ENCODE results near the gene SAA4.

DNA sequence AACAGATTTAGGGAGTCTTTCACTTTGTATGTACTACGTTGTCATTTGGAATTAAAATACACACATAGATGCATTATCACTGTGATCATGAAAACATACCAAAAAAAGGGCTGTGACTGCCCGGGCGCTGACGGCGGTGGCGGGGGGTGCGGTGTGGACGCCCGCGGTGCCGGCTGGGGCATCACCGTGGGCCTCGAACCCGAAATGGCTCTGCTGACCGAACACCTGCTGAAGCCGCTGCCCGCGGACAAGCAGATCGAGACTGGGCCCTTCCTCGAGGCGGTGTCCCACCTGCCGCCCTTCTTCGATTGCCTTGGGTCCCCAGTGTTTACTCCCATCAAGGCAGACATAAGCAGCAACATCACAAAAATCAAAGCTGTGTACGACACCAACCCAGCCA lies 47.8 kb downstream of the SAA4 start:
- TF ChIP-seq RAD21 (IDR thresholded peaks at IDR 0.05; ENCODE audit: low read depth) (no peak), CREB1 (IDR thresholded peaks at IDR 0.05; ENCODE audit: low read depth) (no peak), CEBPB (IDR thresholded peaks at IDR 0.05) (no peak), TAF1 (IDR thresholded peaks at IDR 0.05; ENCODE audit: low read depth) (no peak), FOXM1 (IDR thresholded peaks at IDR 0.05; ENCODE audit: borderline replicate concordance, low read depth) (no peak), EP300 (IDR thresholded peaks at IDR 0.05; ENCODE audit: borderline replicate concordance) (no peak), TEAD4 (IDR thresholded peaks at IDR 0.05) (no peak)
- TF ChIP-seq, protein P1, sequence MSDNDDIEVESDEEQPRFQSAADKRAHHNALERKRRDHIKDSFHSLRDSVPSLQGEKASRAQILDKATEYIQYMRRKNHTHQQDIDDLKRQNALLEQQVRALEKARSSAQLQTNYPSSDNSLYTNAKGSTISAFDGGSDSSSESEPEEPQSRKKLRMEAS (IDR thresholded peaks at IDR 0.05): no peak
- TF ChIP-seq, protein P2, sequence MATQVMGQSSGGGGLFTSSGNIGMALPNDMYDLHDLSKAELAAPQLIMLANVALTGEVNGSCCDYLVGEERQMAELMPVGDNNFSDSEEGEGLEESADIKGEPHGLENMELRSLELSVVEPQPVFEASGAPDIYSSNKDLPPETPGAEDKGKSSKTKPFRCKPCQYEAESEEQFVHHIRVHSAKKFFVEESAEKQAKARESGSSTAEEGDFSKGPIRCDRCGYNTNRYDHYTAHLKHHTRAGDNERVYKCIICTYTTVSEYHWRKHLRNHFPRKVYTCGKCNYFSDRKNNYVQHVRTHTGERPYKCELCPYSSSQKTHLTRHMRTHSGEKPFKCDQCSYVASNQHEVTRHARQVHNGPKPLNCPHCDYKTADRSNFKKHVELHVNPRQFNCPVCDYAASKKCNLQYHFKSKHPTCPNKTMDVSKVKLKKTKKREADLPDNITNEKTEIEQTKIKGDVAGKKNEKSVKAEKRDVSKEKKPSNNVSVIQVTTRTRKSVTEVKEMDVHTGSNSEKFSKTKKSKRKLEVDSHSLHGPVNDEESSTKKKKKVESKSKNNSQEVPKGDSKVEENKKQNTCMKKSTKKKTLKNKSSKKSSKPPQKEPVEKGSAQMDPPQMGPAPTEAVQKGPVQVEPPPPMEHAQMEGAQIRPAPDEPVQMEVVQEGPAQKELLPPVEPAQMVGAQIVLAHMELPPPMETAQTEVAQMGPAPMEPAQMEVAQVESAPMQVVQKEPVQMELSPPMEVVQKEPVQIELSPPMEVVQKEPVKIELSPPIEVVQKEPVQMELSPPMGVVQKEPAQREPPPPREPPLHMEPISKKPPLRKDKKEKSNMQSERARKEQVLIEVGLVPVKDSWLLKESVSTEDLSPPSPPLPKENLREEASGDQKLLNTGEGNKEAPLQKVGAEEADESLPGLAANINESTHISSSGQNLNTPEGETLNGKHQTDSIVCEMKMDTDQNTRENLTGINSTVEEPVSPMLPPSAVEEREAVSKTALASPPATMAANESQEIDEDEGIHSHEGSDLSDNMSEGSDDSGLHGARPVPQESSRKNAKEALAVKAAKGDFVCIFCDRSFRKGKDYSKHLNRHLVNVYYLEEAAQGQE (IDR thresholded peaks at IDR 0.05; ENCODE audit: low read depth): no peak
